HepG2 (cell line): ENCODE measurements around the gene SNAP23. TPM values are rescaled to one million over a fixed set of nuclear protein-coding genes. Genes with fewer than 3 reads are reported as not detected.

Experiments used
- CREB1 ChIP-seq, 2 experiments: fragments of 450-650 bp in 1 of 2; IDR thresholded peaks; 2 replicates each; pipeline ENCODE4 v1.6.1; 2016 to 2017; ENCODE audit warnings: control low read depth in 1 of 2, mild to moderate bottlenecking in 1 of 2, missing compliant biosample characterization in 1 of 2, missing genetic modification characterization in 1 of 2
- HIVEP1 ChIP-seq: sonication (generic); formaldehyde crosslinking; IDR thresholded peaks from 2 replicates; pipeline ENCODE4 v1.4.0; 2020; ENCODE audit warnings: mild to moderate bottlenecking, missing genetic modification reagents
- IRF2 ChIP-seq: IDR thresholded peaks from 2 replicates; pipeline ENCODE4 v1.6.1; 2018; ENCODE audit warnings: missing genetic modification reagents, missing compliant biosample characterization
- SP5 ChIP-seq: IDR thresholded peaks from 2 replicates; pipeline ENCODE4 v1.6.1; 2016; ENCODE audit warnings: low read depth, borderline replicate concordance
- ZFP82 ChIP-seq: sonication (generic); formaldehyde crosslinking; IDR thresholded peaks from 2 replicates; pipeline ENCODE4 v1.5.1; 2020; ENCODE audit warnings: mild to moderate bottlenecking, missing genetic modification reagents, borderline replicate concordance
- ZNF562 ChIP-seq: sonication (generic); formaldehyde crosslinking; IDR thresholded peaks from 2 replicates; pipeline ENCODE4 v1.8.0; 2022; ENCODE audit warnings: missing genetic modification reagents, borderline replicate concordance
- ZNF598 ChIP-seq: sonication (generic); formaldehyde crosslinking; IDR thresholded peaks from 2 replicates; pipeline ENCODE4 v1.5.1; 2020; ENCODE audit warnings: mild to moderate bottlenecking, missing genetic modification reagents, borderline replicate concordance
- ZNF670 ChIP-seq: sonication (generic); formaldehyde crosslinking; IDR thresholded peaks from 2 replicates; pipeline ENCODE4 v1.8.0; 2022; ENCODE audit warnings: mild to moderate bottlenecking, missing genetic modification reagents, borderline replicate concordance
- polyA plus RNA-seq, 8 experiments: library from polyadenylated mRNA; depleted of rRNA in 3 of 8; stranded (reverse) in 7 of 8; unstranded in 1 of 8; fragments of >200 nt; fragmentation: Illumina TruSeq in 4 of 8; extraction: Trizol in 4 of 8; gene quantifications; 2 replicates each; pipeline versions ENCODE4 v1.2.1 to v1.2.3, GENCODE V29; 2011 to 2016; ENCODE audit warnings: low read depth in 4 of 8, missing spikeins in 1 of 8, mixed read lengths in 1 of 8; ENCODE audit not compliant: insufficient read depth in 1 of 8
- total RNA-seq, 5 experiments: library from RNA; depleted of rRNA; stranded (reverse); fragments of >200 nt; fragmentation: Illumina TruSeq; extraction: Trizol; gene quantifications; 2 replicates each; pipeline ENCODE4 v1.2.3, GENCODE V29; 2016; ENCODE audit warnings: low read depth in 1 of 5
- TF ChIP-seq, protein P1 (sequence below): sonication (generic); formaldehyde crosslinking; IDR thresholded peaks from 2 replicates; pipeline ENCODE4 v1.4.0; 2020; ENCODE audit warnings: missing genetic modification reagents
- TF ChIP-seq, protein P2 (sequence below): sonication (generic); formaldehyde crosslinking; IDR thresholded peaks from 2 replicates; pipeline ENCODE4 v1.8.0; 2022; ENCODE audit warnings: mild to moderate bottlenecking, missing genetic modification reagents, borderline replicate concordance
- TF ChIP-seq, protein P3 (sequence below): sonication (generic); formaldehyde crosslinking; IDR thresholded peaks from 2 replicates; pipeline ENCODE4 v1.4.0; 2020; ENCODE audit warnings: missing genetic modification reagents
- TF ChIP-seq, protein P4 (sequence below): sonication (generic); formaldehyde crosslinking; IDR thresholded peaks from 2 replicates; pipeline ENCODE4 v1.5.0; 2020; ENCODE audit warnings: missing genetic modification reagents
- TF ChIP-seq, protein P5 (sequence below): sonication (generic); formaldehyde crosslinking; IDR thresholded peaks from 2 replicates; pipeline ENCODE4 v1.5.1; 2020; ENCODE audit warnings: mild to moderate bottlenecking, moderate library complexity, missing genetic modification reagents
- TF ChIP-seq, protein P6 (sequence below): sonication (generic); formaldehyde crosslinking; conservative IDR thresholded peaks from 2 replicates; pipeline ENCODE4 v1.4.0; 2020; ENCODE audit warnings: missing genetic modification reagents

The SNAP23 gene
- total and polyA plus RNA-seq, 2 of the 13 experiments (the other 11 are each of a cell fraction or from before 2014, with no cell fraction given): 37.0 to 101 TPM

DNA sequence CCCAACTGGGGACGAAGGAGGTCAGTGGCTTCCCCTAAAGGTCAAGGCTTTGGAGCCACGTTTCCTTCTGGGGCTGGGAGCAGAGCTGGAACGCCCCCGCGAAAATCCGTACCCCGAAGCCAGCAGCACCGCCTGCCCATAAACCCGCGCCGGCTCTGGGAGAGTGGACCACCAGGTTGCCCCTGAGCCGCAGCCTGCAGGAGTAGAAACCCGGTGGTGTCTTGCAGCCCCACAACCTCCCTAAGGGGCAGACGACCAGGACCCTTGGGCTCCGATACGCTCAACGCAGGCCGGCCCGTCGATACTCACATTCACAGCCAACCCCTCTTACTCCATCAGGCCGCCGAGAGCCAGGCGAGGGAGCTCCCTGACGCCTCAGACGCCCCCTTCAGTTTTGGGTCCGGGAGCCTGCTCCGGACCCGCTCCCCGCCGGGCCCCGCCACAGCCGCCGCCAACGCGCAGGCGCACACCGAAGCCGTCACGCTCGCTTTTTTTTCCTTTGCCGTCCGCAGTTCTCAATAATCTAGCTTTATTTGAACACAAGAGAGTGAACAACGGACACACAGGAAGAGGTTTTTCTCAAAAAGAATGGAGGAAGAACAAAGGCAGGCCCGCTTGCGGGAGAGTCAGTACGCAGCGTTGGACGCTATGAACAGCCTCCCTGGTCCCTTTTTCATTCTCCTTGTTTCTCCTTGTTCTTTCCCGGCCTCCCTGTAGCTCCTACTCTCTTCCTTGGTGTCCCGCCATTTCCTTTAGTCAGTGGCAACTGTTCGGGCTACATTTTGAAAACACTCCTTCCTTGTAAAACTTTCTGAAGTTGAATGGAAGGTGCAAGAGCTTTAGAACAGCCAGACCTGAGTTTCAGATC, 4.5 kb upstream of the SNAP23 start, which contains the start of gene ZNF106 (continued):
- TF ChIP-seq, protein P1, sequence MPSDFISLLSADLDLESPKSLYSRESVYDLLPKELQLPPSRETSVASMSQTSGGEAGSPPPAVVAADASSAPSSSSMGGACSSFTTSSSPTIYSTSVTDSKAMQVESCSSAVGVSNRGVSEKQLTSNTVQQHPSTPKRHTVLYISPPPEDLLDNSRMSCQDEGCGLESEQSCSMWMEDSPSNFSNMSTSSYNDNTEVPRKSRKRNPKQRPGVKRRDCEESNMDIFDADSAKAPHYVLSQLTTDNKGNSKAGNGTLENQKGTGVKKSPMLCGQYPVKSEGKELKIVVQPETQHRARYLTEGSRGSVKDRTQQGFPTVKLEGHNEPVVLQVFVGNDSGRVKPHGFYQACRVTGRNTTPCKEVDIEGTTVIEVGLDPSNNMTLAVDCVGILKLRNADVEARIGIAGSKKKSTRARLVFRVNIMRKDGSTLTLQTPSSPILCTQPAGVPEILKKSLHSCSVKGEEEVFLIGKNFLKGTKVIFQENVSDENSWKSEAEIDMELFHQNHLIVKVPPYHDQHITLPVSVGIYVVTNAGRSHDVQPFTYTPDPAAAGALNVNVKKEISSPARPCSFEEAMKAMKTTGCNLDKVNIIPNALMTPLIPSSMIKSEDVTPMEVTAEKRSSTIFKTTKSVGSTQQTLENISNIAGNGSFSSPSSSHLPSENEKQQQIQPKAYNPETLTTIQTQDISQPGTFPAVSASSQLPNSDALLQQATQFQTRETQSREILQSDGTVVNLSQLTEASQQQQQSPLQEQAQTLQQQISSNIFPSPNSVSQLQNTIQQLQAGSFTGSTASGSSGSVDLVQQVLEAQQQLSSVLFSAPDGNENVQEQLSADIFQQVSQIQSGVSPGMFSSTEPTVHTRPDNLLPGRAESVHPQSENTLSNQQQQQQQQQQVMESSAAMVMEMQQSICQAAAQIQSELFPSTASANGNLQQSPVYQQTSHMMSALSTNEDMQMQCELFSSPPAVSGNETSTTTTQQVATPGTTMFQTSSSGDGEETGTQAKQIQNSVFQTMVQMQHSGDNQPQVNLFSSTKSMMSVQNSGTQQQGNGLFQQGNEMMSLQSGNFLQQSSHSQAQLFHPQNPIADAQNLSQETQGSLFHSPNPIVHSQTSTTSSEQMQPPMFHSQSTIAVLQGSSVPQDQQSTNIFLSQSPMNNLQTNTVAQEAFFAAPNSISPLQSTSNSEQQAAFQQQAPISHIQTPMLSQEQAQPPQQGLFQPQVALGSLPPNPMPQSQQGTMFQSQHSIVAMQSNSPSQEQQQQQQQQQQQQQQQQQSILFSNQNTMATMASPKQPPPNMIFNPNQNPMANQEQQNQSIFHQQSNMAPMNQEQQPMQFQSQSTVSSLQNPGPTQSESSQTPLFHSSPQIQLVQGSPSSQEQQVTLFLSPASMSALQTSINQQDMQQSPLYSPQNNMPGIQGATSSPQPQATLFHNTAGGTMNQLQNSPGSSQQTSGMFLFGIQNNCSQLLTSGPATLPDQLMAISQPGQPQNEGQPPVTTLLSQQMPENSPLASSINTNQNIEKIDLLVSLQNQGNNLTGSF (CRISPR knock-in tag): no peak
- TF ChIP-seq ZNF670 (peak; percentile 94), SP5 (CRISPR knock-in tag) (no peak), HIVEP1 (CRISPR knock-in tag) (peak; percentile 79), IRF2 (CRISPR knock-in tag) (peak; percentile 78), CREB1 (IDR thresholded peaks at IDR 0.05) (peak; percentile 81), CREB1 (CRISPR knock-in tag; IDR thresholded peaks at IDR 0.05) (peak; percentile 91), ZFP82 (CRISPR knock-in tag) (peak; percentile 94; the same call in 1 of the 2 replicates), ZNF598 (CRISPR knock-in tag) (peak; percentile 93; the same call in 1 of the 2 replicates), ZNF562 (no peak)
- TF ChIP-seq, protein P2, sequence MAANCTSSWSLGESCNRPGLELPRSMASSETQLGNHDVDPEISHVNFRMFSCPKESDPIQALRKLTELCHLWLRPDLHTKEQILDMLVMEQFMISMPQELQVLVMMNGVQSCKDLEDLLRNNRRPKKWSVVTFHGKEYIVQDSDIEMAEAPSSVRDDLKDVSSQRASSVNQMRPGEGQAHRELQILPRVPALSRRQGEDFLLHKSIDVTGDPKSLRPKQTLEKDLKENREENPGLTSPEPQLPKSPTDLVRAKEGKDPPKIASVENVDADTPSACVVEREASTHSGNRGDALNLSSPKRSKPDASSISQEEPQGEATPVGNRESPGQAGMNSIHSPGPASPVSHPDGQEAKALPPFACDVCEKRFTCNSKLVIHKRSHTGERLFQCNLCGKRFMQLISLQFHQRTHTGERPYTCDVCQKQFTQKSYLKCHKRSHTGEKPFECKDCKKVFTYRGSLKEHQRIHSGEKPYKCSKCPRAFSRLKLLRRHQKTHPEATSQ (CRISPR knock-in tag): peak; percentile 76; the same call in 1 of the 2 replicates
- TF ChIP-seq, protein P3, sequence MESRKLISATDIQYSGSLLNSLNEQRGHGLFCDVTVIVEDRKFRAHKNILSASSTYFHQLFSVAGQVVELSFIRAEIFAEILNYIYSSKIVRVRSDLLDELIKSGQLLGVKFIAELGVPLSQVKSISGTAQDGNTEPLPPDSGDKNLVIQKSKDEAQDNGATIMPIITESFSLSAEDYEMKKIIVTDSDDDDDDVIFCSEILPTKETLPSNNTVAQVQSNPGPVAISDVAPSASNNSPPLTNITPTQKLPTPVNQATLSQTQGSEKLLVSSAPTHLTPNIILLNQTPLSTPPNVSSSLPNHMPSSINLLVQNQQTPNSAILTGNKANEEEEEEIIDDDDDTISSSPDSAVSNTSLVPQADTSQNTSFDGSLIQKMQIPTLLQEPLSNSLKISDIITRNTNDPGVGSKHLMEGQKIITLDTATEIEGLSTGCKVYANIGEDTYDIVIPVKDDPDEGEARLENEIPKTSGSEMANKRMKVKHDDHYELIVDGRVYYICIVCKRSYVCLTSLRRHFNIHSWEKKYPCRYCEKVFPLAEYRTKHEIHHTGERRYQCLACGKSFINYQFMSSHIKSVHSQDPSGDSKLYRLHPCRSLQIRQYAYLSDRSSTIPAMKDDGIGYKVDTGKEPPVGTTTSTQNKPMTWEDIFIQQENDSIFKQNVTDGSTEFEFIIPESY (CRISPR knock-in tag): peak; percentile 51
- TF ChIP-seq, protein P4, sequence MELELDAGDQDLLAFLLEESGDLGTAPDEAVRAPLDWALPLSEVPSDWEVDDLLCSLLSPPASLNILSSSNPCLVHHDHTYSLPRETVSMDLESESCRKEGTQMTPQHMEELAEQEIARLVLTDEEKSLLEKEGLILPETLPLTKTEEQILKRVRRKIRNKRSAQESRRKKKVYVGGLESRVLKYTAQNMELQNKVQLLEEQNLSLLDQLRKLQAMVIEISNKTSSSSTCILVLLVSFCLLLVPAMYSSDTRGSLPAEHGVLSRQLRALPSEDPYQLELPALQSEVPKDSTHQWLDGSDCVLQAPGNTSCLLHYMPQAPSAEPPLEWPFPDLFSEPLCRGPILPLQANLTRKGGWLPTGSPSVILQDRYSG (CRISPR knock-in tag): 0 out of 2 replicates have a peak, but pooled peaks have one; percentile 72
- TF ChIP-seq, protein P5, sequence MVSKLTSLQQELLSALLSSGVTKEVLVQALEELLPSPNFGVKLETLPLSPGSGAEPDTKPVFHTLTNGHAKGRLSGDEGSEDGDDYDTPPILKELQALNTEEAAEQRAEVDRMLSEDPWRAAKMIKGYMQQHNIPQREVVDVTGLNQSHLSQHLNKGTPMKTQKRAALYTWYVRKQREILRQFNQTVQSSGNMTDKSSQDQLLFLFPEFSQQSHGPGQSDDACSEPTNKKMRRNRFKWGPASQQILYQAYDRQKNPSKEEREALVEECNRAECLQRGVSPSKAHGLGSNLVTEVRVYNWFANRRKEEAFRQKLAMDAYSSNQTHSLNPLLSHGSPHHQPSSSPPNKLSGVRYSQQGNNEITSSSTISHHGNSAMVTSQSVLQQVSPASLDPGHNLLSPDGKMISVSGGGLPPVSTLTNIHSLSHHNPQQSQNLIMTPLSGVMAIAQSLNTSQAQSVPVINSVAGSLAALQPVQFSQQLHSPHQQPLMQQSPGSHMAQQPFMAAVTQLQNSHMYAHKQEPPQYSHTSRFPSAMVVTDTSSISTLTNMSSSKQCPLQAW (CRISPR knock-in tag): peak; percentile 85
- TF ChIP-seq, protein P6, sequence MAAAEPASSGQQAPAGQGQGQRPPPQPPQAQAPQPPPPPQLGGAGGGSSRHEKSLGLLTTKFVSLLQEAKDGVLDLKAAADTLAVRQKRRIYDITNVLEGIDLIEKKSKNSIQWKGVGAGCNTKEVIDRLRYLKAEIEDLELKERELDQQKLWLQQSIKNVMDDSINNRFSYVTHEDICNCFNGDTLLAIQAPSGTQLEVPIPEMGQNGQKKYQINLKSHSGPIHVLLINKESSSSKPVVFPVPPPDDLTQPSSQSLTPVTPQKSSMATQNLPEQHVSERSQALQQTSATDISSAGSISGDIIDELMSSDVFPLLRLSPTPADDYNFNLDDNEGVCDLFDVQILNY: no peak
